Testis (tissue), 2 donors: Measurements from ENCODE around the gene ZNF641.

Experiments
- POLR2A ChIP-seq: fragments of 450-650 bp; IDR thresholded peaks from one replicate; pipeline ENCODE4 v1.6.1; 2017; ENCODE audit warnings: antibody characterized with exemption, mild to moderate bottlenecking, moderate library complexity
- TF ChIP-seq, protein P1 (sequence below), 3 experiments: fragments of 450-650 bp in 2 of 3; fragments of 200-600 bp in 1 of 3; sonication (generic) in 1 of 3; IDR thresholded peaks; one replicate each; pipeline ENCODE4 v1.5.1; 2016 to 2019; ENCODE audit warnings: antibody characterized with exemption in 3 of 3, mild to moderate bottlenecking in 2 of 3, moderate library complexity in 1 of 3

DNA sequence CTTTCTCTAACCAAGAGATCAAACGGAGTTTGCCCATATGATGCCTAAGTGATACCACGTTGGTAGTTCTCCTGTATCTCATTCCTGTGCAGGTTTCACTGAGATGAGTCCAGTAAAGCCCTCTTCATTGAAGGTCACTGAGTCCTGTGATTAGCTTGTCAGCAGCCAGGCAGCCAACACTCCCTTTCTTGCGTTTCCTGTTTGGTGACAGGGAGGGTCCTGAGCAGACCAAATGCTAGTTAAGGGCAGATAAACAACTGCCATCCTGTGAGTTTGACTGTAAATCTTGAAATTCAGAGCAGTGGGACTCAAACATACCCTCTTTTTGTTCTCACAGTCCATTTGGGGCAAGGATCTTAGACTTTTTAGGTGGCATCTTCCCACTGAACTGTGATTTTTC is 39.4 kb downstream of the ZNF641 start:
- TF ChIP-seq, protein P1, sequence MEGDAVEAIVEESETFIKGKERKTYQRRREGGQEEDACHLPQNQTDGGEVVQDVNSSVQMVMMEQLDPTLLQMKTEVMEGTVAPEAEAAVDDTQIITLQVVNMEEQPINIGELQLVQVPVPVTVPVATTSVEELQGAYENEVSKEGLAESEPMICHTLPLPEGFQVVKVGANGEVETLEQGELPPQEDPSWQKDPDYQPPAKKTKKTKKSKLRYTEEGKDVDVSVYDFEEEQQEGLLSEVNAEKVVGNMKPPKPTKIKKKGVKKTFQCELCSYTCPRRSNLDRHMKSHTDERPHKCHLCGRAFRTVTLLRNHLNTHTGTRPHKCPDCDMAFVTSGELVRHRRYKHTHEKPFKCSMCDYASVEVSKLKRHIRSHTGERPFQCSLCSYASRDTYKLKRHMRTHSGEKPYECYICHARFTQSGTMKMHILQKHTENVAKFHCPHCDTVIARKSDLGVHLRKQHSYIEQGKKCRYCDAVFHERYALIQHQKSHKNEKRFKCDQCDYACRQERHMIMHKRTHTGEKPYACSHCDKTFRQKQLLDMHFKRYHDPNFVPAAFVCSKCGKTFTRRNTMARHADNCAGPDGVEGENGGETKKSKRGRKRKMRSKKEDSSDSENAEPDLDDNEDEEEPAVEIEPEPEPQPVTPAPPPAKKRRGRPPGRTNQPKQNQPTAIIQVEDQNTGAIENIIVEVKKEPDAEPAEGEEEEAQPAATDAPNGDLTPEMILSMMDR (IDR thresholded peaks at IDR 0.05) = no peak
- no peak for TF ChIP-seq POLR2A
